Sigmoid colon (tissue), 3 donors: ENCODE measurements around the gene GMDS.

ENCODE experiments used
- CTCF ChIP-seq, 4 experiments: fragments of 450-650 bp in 3 of 4; fragments of 200-600 bp in 1 of 4; IDR thresholded peaks; one replicate each; pipeline ENCODE4 v1.5.1; 2016 to 2019; ENCODE audit warnings: antibody characterized with exemption in 4 of 4, mild to moderate bottlenecking in 3 of 4, moderate library complexity in 2 of 4
- POLR2A ChIP-seq, 2 donors: fragments of 450-650 bp; IDR thresholded peaks; one replicate each; pipeline ENCODE4 v1.6.1; 2016; ENCODE audit warnings: antibody characterized with exemption in 2 of 2, mild to moderate bottlenecking in 2 of 2, moderate library complexity in 2 of 2

GRCh38 chr6:1901556-1901955 is 343.8 kb downstream of the GMDS start:
- TF ChIP-seq CTCF (IDR thresholded peaks at IDR 0.05) (no peak), POLR2A (IDR thresholded peaks at IDR 0.05) (no peak)
